Ishikawa (cell line): ENCODE results near the gene HES1.

Experiments
- CEBPB ChIP-seq: IDR thresholded peaks from 2 replicates; pipeline ENCODE4 v1.6.1; 2012
- CREB1 ChIP-seq: IDR thresholded peaks from 2 replicates; pipeline ENCODE4 v1.6.1; 2012; ENCODE audit warnings: low read depth
- EGR1 ChIP-seq: IDR thresholded peaks from 2 replicates; pipeline ENCODE4 v1.6.1; 2012
- EP300 ChIP-seq: IDR thresholded peaks from 2 replicates; pipeline ENCODE4 v1.6.1; 2012; ENCODE audit warnings: borderline replicate concordance
- FOXM1 ChIP-seq: IDR thresholded peaks from 2 replicates; pipeline ENCODE4 v1.6.1; 2012; ENCODE audit warnings: low read depth, borderline replicate concordance
- MAX ChIP-seq: IDR thresholded peaks from 2 replicates; pipeline ENCODE4 v1.6.1; 2012
- NFIC ChIP-seq: IDR thresholded peaks from 2 replicates; pipeline ENCODE4 v1.6.1; 2012
- RAD21 ChIP-seq: IDR thresholded peaks from 2 replicates; pipeline ENCODE4 v1.6.1; 2012; ENCODE audit warnings: low read depth
- TAF1 ChIP-seq: IDR thresholded peaks from 2 replicates; pipeline ENCODE4 v1.6.1; 2012; ENCODE audit warnings: low read depth, mild to moderate bottlenecking
- TCF12 ChIP-seq: IDR thresholded peaks from 2 replicates; pipeline ENCODE4 v1.6.1; 2012; ENCODE audit warnings: low read depth
- TEAD4 ChIP-seq: IDR thresholded peaks from 2 replicates; pipeline ENCODE4 v1.6.1; 2012
- YY1 ChIP-seq: IDR thresholded peaks from 2 replicates; pipeline ENCODE4 v1.6.1; 2012; ENCODE audit warnings: low read depth
- ZBTB7A ChIP-seq: IDR thresholded peaks from 2 replicates; pipeline ENCODE4 v1.6.1; 2012; ENCODE audit warnings: low read depth
- TF ChIP-seq, protein P1 (sequence below): IDR thresholded peaks from 2 replicates; pipeline ENCODE4 v1.6.1; 2012
- TF ChIP-seq, protein P2 (sequence below): IDR thresholded peaks from 2 replicates; pipeline ENCODE4 v1.6.1; 2012; ENCODE audit warnings: low read depth, mild to moderate bottlenecking

Gene HES1

GRCh38 chr3:194117104-194117845 is 18.7 kb upstream of the HES1 start:
- TF ChIP-seq TCF12 (no peak), NFIC (peak; percentile 54)

- TF ChIP-seq CEBPB (no peak), TAF1 (no peak), ZBTB7A (no peak), TEAD4 (no peak), EP300 (no peak), FOXM1 (no peak), CREB1 (no peak), YY1 (no peak), RAD21 (no peak), MAX (no peak), EGR1 (no peak), NFIC (no peak), TCF12 (no peak)
- TF ChIP-seq, protein P1, sequence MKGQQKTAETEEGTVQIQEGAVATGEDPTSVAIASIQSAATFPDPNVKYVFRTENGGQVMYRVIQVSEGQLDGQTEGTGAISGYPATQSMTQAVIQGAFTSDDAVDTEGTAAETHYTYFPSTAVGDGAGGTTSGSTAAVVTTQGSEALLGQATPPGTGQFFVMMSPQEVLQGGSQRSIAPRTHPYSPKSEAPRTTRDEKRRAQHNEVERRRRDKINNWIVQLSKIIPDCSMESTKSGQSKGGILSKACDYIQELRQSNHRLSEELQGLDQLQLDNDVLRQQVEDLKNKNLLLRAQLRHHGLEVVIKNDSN: no peak
- TF ChIP-seq, protein P2, sequence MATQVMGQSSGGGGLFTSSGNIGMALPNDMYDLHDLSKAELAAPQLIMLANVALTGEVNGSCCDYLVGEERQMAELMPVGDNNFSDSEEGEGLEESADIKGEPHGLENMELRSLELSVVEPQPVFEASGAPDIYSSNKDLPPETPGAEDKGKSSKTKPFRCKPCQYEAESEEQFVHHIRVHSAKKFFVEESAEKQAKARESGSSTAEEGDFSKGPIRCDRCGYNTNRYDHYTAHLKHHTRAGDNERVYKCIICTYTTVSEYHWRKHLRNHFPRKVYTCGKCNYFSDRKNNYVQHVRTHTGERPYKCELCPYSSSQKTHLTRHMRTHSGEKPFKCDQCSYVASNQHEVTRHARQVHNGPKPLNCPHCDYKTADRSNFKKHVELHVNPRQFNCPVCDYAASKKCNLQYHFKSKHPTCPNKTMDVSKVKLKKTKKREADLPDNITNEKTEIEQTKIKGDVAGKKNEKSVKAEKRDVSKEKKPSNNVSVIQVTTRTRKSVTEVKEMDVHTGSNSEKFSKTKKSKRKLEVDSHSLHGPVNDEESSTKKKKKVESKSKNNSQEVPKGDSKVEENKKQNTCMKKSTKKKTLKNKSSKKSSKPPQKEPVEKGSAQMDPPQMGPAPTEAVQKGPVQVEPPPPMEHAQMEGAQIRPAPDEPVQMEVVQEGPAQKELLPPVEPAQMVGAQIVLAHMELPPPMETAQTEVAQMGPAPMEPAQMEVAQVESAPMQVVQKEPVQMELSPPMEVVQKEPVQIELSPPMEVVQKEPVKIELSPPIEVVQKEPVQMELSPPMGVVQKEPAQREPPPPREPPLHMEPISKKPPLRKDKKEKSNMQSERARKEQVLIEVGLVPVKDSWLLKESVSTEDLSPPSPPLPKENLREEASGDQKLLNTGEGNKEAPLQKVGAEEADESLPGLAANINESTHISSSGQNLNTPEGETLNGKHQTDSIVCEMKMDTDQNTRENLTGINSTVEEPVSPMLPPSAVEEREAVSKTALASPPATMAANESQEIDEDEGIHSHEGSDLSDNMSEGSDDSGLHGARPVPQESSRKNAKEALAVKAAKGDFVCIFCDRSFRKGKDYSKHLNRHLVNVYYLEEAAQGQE: no peak
Measured at GRCh38 chr3:194118920-194119319, 17.0 kb upstream of the HES1 start.

DNA sequence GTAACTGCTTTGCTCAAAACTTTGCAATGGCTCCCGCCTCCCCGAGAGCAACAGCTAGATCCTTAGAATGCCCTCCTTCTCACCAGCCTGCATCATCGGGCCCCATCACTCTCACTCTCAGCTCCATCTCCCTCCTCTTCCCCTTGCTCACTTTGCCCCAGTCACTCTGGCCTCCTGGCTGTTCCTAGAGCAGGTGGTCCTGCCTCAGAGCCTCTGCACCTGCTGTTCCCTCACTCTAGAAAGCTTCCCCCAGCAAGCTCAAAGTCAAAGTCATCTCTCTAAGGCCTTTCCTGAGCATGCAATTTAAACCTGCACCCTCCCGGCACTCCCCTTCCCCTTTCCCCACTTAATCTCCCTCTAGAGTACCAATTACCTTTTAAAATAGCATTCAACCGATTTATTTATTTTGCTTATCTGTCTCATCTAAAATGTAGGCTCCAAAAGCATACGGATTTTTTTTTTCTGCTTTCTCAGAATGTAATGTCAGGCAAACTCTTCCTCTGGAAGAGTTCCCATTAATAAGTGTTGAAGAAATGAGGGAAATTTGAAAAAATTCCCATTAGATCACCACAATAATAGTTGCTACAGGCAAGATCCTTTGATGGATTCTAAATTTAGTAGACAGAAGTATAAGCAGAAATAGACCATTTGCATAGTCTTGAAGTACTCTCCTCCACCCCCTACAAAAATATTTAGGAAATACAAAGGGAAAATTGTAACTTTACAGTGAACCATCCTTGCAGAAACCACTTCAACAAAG is 15.9 kb upstream of the HES1 start:
- TF ChIP-seq FOXM1: no peak
- TF ChIP-seq EP300: no peak
- TF ChIP-seq, protein P2: no peak
- TF ChIP-seq YY1: no peak
- no peak for TF ChIP-seq EGR1
- TF ChIP-seq NFIC: no peak
- no peak for TF ChIP-seq CEBPB
- no peak for TF ChIP-seq CREB1
- TF ChIP-seq TAF1: no peak
- TF ChIP-seq MAX: no peak
- TF ChIP-seq, protein P1: no peak
- no peak for TF ChIP-seq TEAD4
- TF ChIP-seq TCF12: no peak
- TF ChIP-seq RAD21: no peak
- TF ChIP-seq ZBTB7A: no peak

DNA sequence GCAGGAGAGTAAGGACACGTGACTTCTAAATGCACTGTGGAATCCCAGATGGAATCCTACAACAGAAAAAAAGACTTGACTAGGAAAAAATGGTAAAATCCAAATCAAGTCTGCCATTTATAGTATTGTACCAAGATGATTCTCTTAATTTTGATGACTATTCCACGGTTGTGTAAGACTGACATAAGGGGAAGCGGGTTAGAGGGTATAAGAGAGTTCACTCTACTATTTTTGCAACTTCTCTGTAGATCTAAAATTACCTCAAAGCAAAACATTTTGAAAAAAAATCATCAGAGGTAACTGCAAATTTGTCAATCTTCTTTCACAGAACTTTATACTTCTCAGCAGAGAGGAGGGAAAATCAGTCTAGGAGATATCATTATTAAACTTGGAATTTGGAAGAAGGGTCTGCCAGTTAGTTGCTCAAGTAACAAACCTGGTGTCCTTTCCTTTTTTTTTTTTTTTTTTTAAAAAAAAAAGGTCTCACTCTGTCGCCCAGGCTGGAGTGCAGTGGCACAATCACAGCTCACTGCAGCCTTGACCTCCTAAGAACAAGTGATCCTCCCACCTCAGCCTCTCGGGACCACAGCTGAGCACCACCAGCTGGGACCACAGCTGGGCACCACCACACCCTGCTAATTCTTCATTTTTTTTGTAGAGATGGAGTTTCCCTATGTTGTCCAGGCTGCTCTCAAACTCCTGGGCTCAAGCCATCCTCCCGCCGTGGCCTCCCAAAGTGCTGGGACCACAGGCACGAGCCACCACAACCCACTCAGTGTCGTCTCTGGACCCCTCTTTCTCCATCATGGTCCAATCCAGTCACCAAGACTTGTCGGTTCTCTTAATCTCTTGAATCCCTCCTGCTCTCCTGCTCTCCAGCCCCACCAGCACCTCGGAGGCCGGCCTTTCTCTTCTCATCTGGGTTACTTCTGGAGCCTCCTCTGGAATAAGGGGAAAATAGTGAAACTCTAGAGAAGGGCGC is 14.9 kb upstream of the HES1 start:
- TF ChIP-seq CEBPB: no peak
- TF ChIP-seq EP300: no peak
- TF ChIP-seq TAF1: no peak
